ENCODE data around the gene UTP25.
A peak's percentile ranks its signal among the peaks of the same experiment; 100 is the strongest.
"Not testable (repeated sequence)": the region's sequence is repeated elsewhere in the genome, so short reads cannot be mapped to it uniquely, and the experiment has no call there.

The UTP25 gene

GRCh38 chr1:209827384-209828262 lies at the start of gene UTP25:
TSS of gene UTP25 (plus strand) at chr1:209827972. CDS start at chr1:209828064, 92 bp downstream.
- peak; percentile 96 for DNase-seq (ENCODE audit: low read depth)

- no peak for DNase-seq (ENCODE audit: low read depth)
These were observed 49.7 kb upstream of the UTP25 start for GRCh38 chr1:209778102-209778501.

- DNase-seq (ENCODE audit: low read depth): no peak
These were observed 47.5 kb upstream of the UTP25 start for GRCh38 chr1:209780268-209780667.

- DNase-seq (ENCODE audit: low read depth): no peak
These were observed 44.4 kb upstream of the UTP25 start for GRCh38 chr1:209783386-209783785.

- DNase-seq (ENCODE audit: low read depth): peak; percentile 97
These were observed 43.3 kb upstream of the UTP25 start, which contains the start of gene C1orf74 for GRCh38 chr1:209784265-209785169. TSS of gene C1orf74 (minus strand) at chr1:209784559. CDS start at chr1:209783634, 925 bp downstream.

- no peak for DNase-seq (ENCODE audit: low read depth)
These were observed 42.2 kb upstream of the UTP25 start for GRCh38 chr1:209785592-209785991.

- DNase-seq (ENCODE audit: low read depth): no peak
These were observed 41.6 kb upstream of the UTP25 start for GRCh38 chr1:209786146-209786545.

- DNase-seq (ENCODE audit: low read depth): no peak
These were observed 40.2 kb upstream of the UTP25 start for GRCh38 chr1:209787551-209787950.

GRCh38 chr1:209789245-209789644 lies 38.5 kb upstream of the UTP25 start:
- no peak for DNase-seq (ENCODE audit: low read depth)

- no peak for DNase-seq (ENCODE audit: low read depth)
These were observed 37.2 kb upstream of the UTP25 start for GRCh38 chr1:209790286-209791193.

GRCh38 chr1:209791920-209792319 lies 35.9 kb upstream of the UTP25 start:
- no peak for DNase-seq (ENCODE audit: low read depth)

- DNase-seq (ENCODE audit: low read depth): not testable (repeated sequence)
These were observed 34.1 kb upstream of the UTP25 start for GRCh38 chr1:209793711-209794110.

- DNase-seq (ENCODE audit: low read depth): no peak
These were observed 29.7 kb upstream of the UTP25 start for GRCh38 chr1:209797978-209798639.

- DNase-seq (ENCODE audit: low read depth): no peak
These were observed 26.6 kb upstream of the UTP25 start for GRCh38 chr1:209800984-209801834.

GRCh38 chr1:209802117-209802779 lies 25.5 kb upstream of the UTP25 start:
- no peak for DNase-seq (ENCODE audit: low read depth)

GRCh38 chr1:209802780-209803152 lies 25.0 kb upstream of the UTP25 start:
- DNase-seq (ENCODE audit: low read depth): no peak

GRCh38 chr1:209803568-209803967 lies 24.2 kb upstream of the UTP25 start:
- no peak for DNase-seq (ENCODE audit: low read depth)

GRCh38 chr1:209805341-209805781 lies 22.4 kb upstream of the UTP25 start:
- no peak for DNase-seq (ENCODE audit: low read depth)

Measured in fibroblast of gingiva (primary cell).